H1 (cell line): ENCODE results near the gene PAGE1.

ENCODE experiments used
- CHD2 ChIP-seq: IDR thresholded peaks from 2 replicates; pipeline ENCODE4 v1.6.1; 2012; ENCODE audit warnings: low read length, improper control_type of control experiment
- FOSL1 ChIP-seq: IDR thresholded peaks from 2 replicates; pipeline ENCODE4 v1.6.1; 2011; ENCODE audit warnings: mild to moderate bottlenecking, low read depth, low read length, moderate library complexity; ENCODE audit not compliant: insufficient read depth
- TF ChIP-seq, protein P1 (sequence below), 3 experiments: IDR thresholded peaks; 1 replicate in 2 of 3; 2 replicates in 1 of 3; pipeline versions ENCODE4 v1.5.1 to v1.6.1; 2011; ENCODE audit warnings: low read length in 3 of 3, mild to moderate bottlenecking in 3 of 3, inconsistent platforms in 2 of 3, low read depth in 1 of 3, moderate library complexity in 1 of 3; ENCODE audit not compliant: insufficient read depth in 1 of 3; ENCODE audit errors: control extremely low read depth in 1 of 3

DNA sequence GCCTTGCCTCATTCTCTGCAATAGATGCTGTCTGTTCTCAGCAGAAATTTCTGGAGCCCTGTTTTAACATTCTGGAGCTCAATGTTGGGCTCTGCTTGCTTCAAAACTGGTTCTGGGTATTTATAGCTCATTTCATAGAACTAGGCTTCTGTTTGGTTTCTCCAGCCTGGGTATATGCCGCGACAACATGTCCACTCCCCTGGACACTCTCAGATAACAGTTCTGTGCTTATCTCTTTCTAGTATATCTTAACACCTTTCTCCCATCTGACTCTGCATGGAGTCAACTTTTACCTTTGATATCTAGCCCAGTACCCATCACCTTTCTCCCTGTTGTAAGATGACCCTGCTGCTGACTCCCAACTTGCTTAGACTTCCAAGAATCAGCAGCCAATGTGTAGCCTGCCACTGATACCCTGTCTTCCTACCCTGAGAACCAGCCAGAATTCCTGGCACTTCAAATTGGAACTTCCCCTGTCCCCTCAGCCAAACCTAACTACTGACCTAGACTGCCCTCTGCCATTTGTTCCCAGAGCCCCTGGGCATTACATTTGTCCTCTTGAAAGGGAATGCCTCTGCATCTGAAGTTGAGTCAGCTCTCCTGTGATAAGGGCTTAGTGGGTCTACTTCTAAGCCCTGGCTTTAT is 20.6 kb downstream of the PAGE1 start:
- TF ChIP-seq, protein P1, sequence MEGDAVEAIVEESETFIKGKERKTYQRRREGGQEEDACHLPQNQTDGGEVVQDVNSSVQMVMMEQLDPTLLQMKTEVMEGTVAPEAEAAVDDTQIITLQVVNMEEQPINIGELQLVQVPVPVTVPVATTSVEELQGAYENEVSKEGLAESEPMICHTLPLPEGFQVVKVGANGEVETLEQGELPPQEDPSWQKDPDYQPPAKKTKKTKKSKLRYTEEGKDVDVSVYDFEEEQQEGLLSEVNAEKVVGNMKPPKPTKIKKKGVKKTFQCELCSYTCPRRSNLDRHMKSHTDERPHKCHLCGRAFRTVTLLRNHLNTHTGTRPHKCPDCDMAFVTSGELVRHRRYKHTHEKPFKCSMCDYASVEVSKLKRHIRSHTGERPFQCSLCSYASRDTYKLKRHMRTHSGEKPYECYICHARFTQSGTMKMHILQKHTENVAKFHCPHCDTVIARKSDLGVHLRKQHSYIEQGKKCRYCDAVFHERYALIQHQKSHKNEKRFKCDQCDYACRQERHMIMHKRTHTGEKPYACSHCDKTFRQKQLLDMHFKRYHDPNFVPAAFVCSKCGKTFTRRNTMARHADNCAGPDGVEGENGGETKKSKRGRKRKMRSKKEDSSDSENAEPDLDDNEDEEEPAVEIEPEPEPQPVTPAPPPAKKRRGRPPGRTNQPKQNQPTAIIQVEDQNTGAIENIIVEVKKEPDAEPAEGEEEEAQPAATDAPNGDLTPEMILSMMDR (IDR thresholded peaks at IDR 0.05; ENCODE audit: control extremely low read depth in 1 of 3, insufficient read depth in 1 of 3, low read depth in 1 of 3, low read length in 3 of 3), result no peak
- TF ChIP-seq FOSL1, result no peak
- TF ChIP-seq CHD2, result no peak
